Panc1 (cell line): ENCODE results near the gene MN1.

ENCODE experiments used
- CTCF ChIP-seq: fragments of 450-650 bp; IDR thresholded peaks from 2 replicates; pipeline ENCODE4 v1.5.1; 2017; ENCODE audit warnings: mild to moderate bottlenecking
- POLR2AphosphoS5 ChIP-seq: IDR thresholded peaks from 2 replicates; pipeline ENCODE4 v1.6.1; 2012; ENCODE audit warnings: mild to moderate bottlenecking, low read depth, low read length, moderate library complexity

GRCh38 chr22:27832606-27833005 is 31.1 kb upstream of the MN1 start:
- TF ChIP-seq POLR2AphosphoS5 (no peak), CTCF (no peak)
